Stimulated activated CD8-positive, alpha-beta memory T cell treated with anti-CD3 and anti-CD28 coated beads, Interleukin-4, amount 100 ng/mL, for 4 hours (primary cell): Measurements from ENCODE around the gene EVL.
"Not testable (repeated sequence)": the region's sequence is repeated elsewhere in the genome, so short reads cannot be mapped to it uniquely, and the experiment has no call there.

ENCODE experiments used
- DNase-seq, 2 donors: peaks; one replicate each; pipeline ENCODE4 v3.0.0-alpha.2; 2020; ENCODE audit warnings: low read depth in 2 of 2, low spot score in 1 of 2

Gene EVL, protein sequence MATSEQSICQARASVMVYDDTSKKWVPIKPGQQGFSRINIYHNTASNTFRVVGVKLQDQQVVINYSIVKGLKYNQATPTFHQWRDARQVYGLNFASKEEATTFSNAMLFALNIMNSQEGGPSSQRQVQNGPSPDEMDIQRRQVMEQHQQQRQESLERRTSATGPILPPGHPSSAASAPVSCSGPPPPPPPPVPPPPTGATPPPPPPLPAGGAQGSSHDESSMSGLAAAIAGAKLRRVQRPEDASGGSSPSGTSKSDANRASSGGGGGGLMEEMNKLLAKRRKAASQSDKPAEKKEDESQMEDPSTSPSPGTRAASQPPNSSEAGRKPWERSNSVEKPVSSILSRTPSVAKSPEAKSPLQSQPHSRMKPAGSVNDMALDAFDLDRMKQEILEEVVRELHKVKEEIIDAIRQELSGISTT

GRCh38 chr14:100065111-100065871, at the start of gene EVL:
EVL (plus strand) TSS chr14:100065422; CDS start chr14:100065501, 79 bp downstream.
- peak in 1 of 2 donors; percentile 84 for DNase-seq

- DNase-seq: no peak
Measured at GRCh38 chr14:100017553-100017952, 47.7 kb upstream of the EVL start.

- no peak for DNase-seq
Measured at GRCh38 chr14:100018054-100018453, 47.2 kb upstream of the EVL start.

GRCh38 chr14:100018482-100018881, 46.7 kb upstream of the EVL start:
- no peak for DNase-seq

DNA sequence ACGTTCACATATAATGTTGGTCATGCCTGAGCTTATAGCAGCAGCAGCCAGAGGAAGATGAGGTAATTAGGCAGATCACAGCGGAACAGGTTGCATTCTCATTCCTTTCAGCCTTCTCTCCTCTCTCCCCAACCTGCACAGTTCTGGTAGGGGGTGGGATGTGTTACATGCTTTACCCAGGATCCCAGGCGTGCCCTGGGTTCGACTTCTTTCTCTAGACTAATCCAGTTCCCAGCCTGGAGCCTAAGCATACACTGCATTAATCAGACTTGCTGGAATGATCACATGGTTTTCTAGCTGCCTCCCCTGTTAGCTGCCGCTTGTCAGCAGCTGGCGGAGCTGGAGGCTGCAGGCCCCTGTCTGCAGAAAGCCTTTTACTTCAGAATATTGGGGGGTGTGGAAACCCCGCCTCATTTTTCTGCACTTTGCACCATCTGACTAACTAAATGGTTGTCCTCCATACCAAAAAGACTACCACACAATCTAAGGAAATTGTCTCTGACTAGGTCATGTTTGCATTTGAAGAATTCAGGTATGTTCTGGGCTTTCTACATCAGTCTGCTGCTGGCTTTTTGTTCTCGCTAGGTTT, 46.0 kb upstream of the EVL start:
- DNase-seq: no peak

DNA sequence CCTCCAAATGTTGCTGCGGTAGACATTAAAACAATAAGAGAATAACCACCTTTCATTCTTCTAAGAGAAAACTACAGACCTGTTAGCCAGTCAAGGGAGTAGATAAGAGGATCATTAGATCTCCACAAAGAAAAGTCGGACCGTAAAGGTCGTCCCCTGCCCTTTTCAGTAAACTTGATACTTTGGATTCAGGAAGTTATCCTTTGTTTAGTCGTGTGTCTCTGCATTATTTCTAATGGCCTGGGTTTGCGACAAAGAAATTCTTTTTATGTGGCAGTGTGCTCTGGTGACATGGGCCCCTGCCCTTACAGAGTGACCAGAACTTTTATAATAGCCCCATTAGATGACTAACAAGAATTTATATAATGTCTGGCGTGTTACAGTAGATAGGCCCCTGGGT, 44.6 kb upstream of the EVL start:
- no peak for DNase-seq

DNA sequence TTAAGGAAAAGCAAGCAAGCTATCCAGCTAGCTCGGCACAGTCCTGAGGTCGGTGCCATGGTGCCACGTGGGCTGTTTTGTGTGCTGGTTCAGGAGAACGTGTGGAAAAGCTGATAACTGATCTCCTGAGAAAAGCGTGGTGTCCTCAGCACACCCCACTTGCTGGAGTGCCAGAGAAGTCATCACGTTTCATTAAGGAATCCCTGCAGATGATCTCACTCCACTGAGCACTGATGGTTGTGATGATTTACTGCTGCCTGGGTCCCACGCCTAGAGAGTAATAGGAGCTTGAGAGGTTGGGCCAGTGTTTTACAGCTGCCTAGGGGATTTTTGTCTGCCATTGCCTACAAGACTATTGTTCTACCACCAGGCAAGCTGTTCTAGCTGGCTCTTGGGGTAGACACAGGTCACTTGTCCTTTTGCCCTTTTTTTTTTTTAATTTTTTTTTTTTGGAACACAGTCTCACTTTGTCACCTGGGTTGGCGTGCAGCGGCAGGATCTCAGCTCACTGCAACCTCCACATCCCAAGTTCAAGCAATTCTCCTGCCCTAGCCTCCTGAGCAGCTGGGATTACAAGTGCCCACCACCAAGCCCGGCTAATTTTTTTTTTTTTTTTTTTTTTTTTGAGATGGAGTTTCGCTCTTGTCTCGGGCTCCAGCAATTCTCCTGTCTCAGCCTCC, 42.3 kb upstream of the EVL start:
- DNase-seq: no peak

DNA sequence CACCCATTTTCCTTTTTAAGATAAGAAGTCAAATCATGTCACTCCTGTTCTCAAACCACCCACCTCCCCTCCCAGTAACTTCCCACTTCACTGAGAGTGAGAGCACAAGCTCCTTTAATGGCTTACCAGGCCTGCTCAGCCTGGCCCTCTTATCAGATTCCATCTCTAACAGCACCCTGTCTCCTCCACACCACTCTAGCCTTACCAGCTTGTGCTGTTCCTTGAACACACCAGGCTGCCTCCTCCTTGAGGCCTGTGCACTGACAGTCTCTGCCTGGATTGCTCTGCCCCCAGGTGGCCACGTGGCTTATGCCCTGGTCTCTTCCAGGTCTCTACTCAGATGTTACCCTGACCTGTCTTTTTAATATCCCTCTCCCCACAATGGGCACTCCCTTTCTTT, 40.1 kb upstream of the EVL start:
- DNase-seq: no peak

- no peak for DNase-seq
Measured at GRCh38 chr14:100027771-100028490, 37.3 kb upstream of the EVL start.

DNA sequence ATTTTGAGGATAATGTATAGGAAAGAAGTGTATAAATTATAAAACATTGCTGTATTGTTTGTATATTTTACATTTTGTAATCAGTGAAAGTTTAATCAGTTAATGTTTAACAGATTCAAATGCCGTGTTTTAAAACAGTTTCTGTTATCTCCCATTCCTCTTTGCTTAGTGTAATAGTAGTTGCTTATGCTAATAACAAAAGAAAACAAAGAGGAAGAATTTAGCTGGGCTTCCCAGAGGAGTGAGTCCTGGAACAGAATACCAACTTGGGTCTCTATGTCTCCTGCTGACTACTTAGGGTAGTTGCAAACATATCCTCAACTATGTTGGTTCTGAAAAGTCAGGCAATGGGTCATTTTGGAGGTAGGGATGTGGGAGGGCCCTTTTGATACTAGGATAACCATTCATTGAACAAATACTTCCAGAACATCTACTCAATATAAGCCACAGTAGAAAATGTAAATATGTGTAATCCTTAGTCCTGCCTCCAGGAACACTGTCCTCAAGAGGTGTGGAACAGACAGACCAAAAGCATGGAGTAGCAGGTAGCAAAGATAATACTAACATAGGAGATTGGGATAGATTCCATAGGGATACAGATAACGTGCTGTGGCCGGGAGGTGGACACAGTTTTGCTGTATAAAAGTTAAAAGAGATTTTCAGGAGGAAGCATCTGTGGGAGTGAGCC, 36.1 kb upstream of the EVL start:
- no peak for DNase-seq

DNA sequence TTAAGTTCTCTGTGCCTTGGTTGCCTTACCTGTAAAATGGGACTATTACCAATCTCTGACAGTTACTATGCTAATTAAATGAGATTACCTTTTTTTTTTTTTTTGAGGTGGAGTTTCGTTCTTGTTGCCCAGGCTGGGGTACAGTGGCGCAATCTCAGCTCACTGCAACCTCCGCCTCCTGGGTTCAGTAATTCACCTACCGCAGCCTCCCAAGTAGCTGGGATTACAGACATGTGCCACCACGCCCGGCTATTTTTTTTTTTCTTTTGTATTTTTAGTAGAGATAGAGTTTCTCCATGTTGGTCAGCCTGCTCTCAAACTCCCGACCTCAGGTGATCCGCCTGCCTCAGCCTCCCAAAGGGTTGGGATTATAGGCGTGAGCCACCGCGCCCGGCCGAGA, 35.2 kb upstream of the EVL start:
- not testable (repeated sequence) for DNase-seq

DNA sequence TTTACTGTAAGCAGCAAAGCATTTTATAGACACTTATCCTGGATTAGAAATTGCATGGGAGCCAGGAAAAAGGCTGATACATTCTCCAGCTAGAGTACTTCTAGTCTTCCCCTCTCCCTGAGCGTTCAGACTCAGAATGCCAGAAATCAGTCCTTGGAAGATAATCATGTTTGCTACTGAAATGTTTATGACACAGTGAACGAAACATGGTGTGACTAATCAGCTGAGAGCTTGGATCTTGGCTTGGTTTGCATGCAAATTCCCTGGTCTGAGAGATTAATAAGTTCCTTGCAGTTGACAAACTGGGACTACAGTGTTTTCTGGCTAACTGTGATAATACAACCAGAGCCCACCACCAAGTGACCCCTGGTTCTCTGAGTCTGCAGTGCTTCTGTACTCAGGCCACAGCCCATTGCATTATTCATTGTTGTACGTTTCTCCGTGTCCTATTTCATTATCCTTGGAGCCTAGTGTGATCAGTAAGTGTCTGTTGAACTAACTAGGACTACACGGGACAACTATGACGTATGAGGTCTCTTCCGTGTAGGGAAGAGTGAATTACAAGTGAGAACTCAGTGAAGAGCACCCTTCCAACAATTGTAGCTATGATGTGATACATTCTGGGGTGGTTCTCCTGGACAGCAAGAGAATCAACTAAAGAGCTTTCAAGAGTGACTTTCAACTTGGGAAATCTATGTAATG, 34.6 kb upstream of the EVL start:
- no peak for DNase-seq

DNA sequence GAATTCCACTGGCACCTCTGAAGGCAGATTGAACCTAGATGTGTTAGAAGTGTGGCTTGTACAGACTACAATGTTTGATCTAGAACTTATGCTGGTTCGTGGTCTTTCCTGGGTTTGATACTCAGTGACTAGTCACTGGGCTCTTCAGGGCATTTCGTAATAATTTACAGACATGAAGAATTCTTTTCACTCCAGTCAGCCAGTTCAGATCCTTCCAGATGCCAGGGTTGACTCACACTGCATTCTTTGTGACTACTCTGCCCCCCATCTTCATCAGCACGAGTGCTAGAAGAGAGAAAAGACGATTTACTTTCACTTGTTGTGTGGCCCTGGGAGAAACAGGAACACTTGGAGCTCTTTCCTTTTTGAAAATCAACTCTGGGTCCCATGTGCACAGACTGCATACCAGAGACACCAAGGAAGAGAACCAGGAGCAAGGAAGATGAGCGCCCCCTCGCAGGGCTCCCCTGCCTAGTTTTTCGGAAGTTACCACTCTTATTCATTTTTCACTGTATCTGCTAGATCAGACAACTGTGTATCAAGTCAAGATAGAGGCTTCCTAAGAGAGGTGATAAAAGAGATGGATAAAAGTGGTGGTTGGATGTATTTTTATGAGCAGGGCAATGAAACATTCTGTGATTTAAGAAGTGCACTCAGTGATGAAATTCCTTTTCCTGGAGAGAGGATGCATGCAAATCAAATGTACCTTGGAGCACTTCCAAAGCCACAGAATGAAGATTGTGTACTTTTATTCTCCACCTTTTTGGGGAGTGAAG, 33.5 kb upstream of the EVL start:
- DNase-seq: no peak

DNA sequence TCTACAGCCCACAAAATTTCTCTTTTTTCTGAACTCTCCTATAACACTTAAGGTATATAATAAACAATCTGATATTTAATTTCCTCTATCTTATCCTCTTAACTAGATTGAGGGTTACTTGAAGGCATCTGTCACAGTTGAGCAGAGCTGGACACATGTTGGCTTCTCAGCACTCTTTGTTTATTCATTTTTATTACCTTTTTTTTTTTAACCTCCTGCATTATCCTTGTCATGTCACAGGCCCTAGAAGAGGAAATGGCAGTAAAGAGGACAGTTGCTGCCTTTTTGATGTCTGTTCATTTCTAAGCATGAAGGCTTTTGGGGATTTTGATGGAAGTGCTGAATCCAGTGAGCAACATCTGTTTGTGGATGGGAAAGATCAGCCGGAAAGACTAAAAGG, 32.5 kb upstream of the EVL start:
- DNase-seq: no peak

DNA sequence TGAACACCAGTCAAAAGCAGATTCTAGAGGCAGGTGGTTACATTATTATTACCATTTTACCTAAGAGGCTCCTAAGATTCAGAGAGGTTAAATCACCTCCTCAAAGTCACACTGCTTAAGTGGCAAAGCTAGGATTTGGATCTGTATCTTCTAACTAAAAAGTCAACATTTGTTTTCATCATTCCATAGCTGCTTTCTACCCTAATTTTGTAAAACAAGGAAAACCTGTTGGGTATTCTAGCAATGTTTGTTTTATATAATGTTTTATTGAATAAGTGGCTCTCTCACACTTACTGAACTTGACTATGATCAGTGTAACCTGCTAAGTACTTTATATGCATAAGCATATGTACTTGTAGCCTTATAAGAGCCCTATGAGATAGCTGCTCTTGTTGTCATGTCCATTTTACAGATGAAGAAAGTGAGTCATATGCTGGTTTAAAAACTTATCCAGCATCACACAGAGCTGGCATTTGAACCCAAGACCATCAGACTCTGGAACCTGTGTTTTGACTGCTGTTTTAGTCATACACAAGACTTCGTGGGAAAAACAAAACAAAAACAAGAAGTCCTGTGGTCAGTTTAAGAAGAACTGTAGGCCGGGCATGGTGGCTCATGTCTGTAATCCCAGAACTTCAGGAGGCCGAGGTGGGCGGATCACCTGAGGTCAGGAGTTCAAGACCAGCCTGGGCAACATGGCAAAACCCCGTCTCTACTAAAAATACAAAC, 31.7 kb upstream of the EVL start:
- DNase-seq: no peak

GRCh38 chr14:100034468-100034867, 30.8 kb upstream of the EVL start:
- DNase-seq: no peak

DNA sequence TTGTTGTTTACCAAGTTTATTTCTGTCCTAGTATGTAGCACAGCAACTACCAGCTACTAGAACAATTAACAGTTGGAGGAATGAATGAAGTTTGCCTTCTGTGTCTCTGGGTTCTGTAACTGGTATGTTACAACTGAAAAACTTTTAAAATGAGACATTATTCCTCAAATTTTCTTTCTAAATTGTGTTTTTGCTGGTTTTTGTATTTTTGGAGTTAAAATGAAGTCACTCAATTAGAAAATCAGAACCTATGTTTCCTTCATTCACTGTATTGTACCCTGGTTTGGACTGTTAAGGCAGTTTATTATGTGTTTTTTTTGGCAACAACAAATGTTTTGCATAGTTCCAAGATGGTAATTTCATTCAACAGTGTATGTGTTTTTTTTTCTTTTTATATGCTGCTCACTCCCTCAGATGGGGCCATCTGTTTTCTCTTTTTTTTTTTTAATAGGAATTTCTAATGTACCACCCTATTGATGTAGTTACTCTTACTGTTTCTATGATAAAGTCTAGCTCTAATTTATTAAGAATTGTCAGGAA, 30.2 kb upstream of the EVL start:
- no peak for DNase-seq

DNA sequence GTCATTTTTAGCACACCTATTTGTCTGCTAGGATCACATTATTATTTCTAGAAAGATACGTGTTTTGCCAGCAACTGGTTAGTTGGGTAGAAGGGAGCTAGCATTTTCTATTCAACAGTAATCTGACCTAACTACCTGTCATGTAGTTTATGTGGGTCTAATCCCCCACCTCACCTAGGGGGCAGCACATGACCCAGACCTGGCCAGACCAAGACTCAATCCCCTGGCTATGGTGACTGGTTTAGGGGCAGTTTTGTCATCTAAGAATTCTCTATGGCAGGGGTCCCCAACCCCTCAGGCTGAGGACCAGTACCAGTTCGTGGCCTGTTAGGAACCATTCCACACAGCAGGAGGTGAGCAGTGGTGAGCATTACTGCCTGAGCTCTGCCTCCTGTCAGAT, 29.5 kb upstream of the EVL start:
- DNase-seq: no peak
